ENCODE data around the gene NAA40. TPM values are rescaled to one million over a fixed set of nuclear protein-coding genes. Genes with fewer than 3 reads are reported as not detected.

The NAA40 gene
- total and polyA plus RNA-seq, 10 of the 15 experiments (the other 5 are each of a cell fraction or from before 2014, with no cell fraction given), result 4.8 to 31.6 (median 22.2) TPM

GRCh38 chr11:63905179-63905578 lies 33.6 kb upstream of the NAA40 start (continued):
- TF ChIP-seq EP300 (IDR thresholded peaks at IDR 0.05; ENCODE audit: borderline replicate concordance in 1 of 2, control insufficient read depth in 1 of 2, low read depth in 2 of 2, low read length in 2 of 2), result no peak
- no peak for TF ChIP-seq ZSCAN29 (IDR thresholded peaks at IDR 0.05)
- no peak for TF ChIP-seq FOS (IDR thresholded peaks at IDR 0.05; ENCODE audit: borderline replicate concordance, extremely low read depth, insufficient read length)
- TF ChIP-seq SMAD5 (IDR thresholded peaks at IDR 0.05; ENCODE audit: low read depth), result no peak
- TF ChIP-seq NR2C1 (IDR thresholded peaks at IDR 0.05), result no peak
- TF ChIP-seq CUX1 (IDR thresholded peaks at IDR 0.05; ENCODE audit: insufficient replicate concordance, low read depth, low read length), result no peak
- TF ChIP-seq TCF3 (IDR thresholded peaks at IDR 0.05; ENCODE audit: borderline replicate concordance, insufficient read depth, low read depth, low read length), result no peak
- no peak for TF ChIP-seq FOXK2 (IDR thresholded peaks at IDR 0.05)
- no peak for TF ChIP-seq CTCF (IDR thresholded peaks at IDR 0.05 in 2 of 3, conservative IDR thresholded peaks at IDR 0.05 in 1 of 3; ENCODE audit: control insufficient read depth in 2 of 3, extremely low read depth in 1 of 3, insufficient read depth in 1 of 3, low read depth in 3 of 3, low read length in 3 of 3)
- no peak for TF ChIP-seq TBL1XR1 (IDR thresholded peaks at IDR 0.05; ENCODE audit: low read depth, low read length)
- no peak for TF ChIP-seq E2F8 (IDR thresholded peaks at IDR 0.05; ENCODE audit: low read depth, partially characterized antibody)

Data from GM12878 (cell line).